H1 (cell line): ENCODE data around the gene PPP1R12C. TPM values are rescaled to one million over a fixed set of nuclear protein-coding genes. Genes with fewer than 3 reads are reported as not detected.

Experiments used
- CTBP2 ChIP-seq: IDR thresholded peaks from 2 replicates; pipeline ENCODE4 v1.7.0; 2011; ENCODE audit warnings: borderline replicate concordance, mild to moderate bottlenecking, moderate library complexity, mixed read lengths, low read length; ENCODE audit not compliant: insufficient read depth, insufficient read length
- KDM1A ChIP-seq: fragments of 200-600, 300-600 bp; sonication (generic); IDR thresholded peaks from 2 replicates; pipeline ENCODE4 v1.7.1; 2016; ENCODE audit warnings: mild to moderate bottlenecking, low read length, borderline replicate concordance
- NANOG ChIP-seq: IDR thresholded peaks from 2 replicates; pipeline ENCODE4 v1.6.1; 2011; ENCODE audit warnings: low read length, low read depth, mild to moderate bottlenecking, inconsistent platforms; ENCODE audit not compliant: insufficient read depth, poor library complexity, severe bottlenecking
- TEAD4 ChIP-seq: IDR thresholded peaks from 2 replicates; pipeline ENCODE4 v1.6.1; 2012; ENCODE audit warnings: low read depth, low read length, inconsistent platforms, mixed read lengths
- USF2 ChIP-seq: IDR thresholded peaks from 2 replicates; pipeline ENCODE4 v1.6.1; 2011; ENCODE audit warnings: low read length, improper control_type of control experiment
- polyA plus RNA-seq, 7 experiments: library from polyadenylated mRNA; depleted of rRNA in 3 of 7; stranded (reverse) in 5 of 7; unstranded in 2 of 7; fragments of >200 nt in 5 of 7; fragments of 200-250 nt in 2 of 7; gene quantifications; 1 replicate in 5 of 7; 2 replicates in 1 of 7; 4 replicates in 1 of 7; pipeline versions ENCODE4 v1.2.1 to v1.2.3, GENCODE V29; 2011 to 2013; ENCODE audit warnings: missing spikeins in 2 of 7, mixed read lengths in 2 of 7
- total RNA-seq: library from RNA; stranded (reverse); fragmentation: NEBNext Ultra II Directional; extraction: Animal tissue kit (Norgen Biotek cat#: 25700); gene quantifications from 2 replicates; pipeline ENCODE4 v1.2.1, GENCODE V29; 2021

PPP1R12C gene
- total and polyA plus RNA-seq, 2 of the 8 experiments (the other 6 are each of a cell fraction or from before 2014, with no cell fraction given): 31.7 to 71.5 TPM

DNA sequence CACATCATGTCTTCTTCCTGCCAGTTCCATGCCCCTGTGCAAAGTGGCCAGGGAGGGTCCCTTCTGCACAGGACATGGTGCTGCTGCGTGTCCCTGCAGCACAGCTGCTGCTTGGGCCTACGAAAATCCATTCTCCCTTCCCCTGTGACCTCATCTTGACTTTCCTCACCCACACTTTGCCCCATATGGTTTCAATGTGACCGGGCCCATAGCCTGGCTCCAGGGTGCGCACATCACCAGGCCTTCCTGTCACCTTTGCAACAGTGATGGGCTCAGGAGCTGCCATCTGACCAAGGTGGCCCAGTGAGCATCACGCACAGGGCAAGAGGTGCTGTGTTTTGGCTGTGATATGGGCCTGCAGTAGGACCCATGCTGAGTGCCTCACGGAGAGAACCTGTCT lies 10.8 kb downstream of the PPP1R12C start (continued):
- TF ChIP-seq USF2 (no peak), NANOG (no peak), KDM1A (no peak), CTBP2 (no peak), TEAD4 (no peak)
